ENCODE results near the gene ODAD3.

Gene ODAD3

DNA sequence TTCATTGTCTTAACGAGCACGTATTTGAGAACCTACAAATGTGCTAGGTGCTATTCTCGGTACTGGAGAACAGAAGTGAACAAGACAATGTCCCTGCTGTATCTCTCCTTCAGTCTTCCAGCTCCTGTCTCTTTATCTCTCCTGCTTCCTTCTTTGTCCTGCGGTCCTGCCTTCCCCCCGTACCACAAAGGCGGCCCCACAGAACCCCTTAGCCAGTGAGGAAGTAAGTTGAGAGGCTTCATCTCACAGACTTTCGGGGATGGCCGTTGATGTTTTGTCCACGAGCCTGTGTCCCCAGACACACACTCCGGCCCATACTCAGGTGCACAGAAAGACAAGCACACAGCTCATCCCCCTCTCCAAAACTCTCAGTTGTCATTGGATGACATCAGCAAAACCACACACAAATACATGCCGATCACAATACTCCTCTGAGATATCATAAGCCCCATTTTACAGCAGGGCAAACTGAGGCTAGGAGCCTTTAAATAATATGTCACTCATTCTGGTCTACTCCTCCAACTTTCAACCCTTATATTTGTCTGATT lies 61.0 kb downstream of the ODAD3 start:
- no peak for ATAC-seq

DNA sequence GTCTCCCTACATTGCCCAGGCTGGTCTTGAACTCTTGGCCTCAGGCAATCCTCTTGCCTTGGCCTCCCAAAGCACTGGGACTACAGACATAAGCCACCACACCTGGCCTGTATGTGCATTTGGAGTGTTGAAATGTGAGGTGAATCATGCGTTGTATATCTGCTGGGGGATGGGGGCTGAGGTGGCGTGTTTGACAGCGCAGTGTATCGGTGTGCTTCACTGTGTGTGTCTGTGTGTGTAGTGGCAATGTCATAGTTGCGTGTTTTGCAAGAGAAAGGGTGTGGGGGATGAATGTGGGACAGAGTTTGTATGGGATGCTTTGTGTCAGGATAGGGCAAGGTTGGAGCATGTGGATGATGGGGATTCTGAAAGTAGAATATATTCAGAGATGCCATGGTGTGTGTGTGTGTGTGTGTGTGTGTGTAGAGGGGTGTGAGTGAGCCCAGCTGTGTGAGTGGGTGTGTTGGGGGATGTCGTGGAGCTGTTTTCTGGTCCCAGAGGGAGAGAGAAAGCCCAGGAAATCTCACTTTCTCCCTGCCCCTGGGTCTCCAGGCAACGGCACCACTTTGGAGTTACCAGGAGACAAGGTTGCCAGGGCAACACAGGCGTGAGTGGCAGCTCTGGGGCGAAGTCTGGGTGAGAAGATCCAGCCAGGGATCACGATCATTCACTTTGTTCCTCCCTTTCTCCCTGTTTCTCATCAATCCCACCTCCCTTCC lies 61.6 kb downstream of the ODAD3 start:
- ATAC-seq, result no peak

DNA sequence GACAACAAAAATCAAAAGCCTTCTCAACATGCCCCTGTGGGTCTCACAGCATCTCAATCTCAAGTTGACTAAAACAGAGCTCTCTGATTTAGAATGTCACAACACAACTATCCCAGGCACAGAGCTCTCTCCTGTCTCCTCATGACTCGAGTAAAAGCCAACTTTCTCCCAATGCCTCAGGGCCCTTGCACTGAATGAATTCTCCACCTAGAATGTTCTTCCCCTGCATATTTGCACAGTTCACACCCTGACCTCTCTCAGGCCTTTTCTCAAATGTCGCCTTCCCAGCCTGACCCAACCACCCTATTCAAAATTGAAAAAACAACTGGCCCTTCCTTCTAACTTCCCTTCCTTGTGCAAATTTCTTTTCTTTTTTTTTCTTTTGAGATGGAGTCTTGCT lies 64.2 kb downstream of the ODAD3 start:
- no peak for ATAC-seq
